Effector memory CD4-positive, alpha-beta T cell (primary cell): ENCODE data around the gene CLEC16A.

Source experiments
- DNase-seq, 3 donors: peaks; one replicate each; pipeline ENCODE4 v3.0.0-alpha.2; 2020
- H3K27ac ChIP-seq: 2 replicates; pipeline ENCODE4 v1.7.0; 2013; ENCODE audit warnings: mild to moderate bottlenecking, low read length, moderate library complexity; ENCODE audit not compliant: insufficient read depth, poor library complexity, severe bottlenecking
- H3K27me3 ChIP-seq: replicated peaks from 2 replicates; pipeline ENCODE4 v1.7.0; 2013; ENCODE audit warnings: mild to moderate bottlenecking, low read length; ENCODE audit not compliant: insufficient read depth, control insufficient read depth, poor library complexity, severe bottlenecking
- H3K36me3 ChIP-seq: 2 replicates; pipeline ENCODE4 v1.7.0; 2013; ENCODE audit warnings: mild to moderate bottlenecking, low read length, moderate library complexity; ENCODE audit not compliant: control insufficient read depth, insufficient read depth
- H3K4me1 ChIP-seq: 2 replicates; pipeline ENCODE4 v1.7.0; 2013; ENCODE audit warnings: low read length, mild to moderate bottlenecking; ENCODE audit not compliant: control insufficient read depth, insufficient read depth, poor library complexity, severe bottlenecking
- H3K4me3 ChIP-seq: 2 replicates; pipeline ENCODE4 v1.7.0; 2013; ENCODE audit warnings: low read length, low read depth, mild to moderate bottlenecking; ENCODE audit not compliant: insufficient read depth, poor library complexity, severe bottlenecking
- H3K9me3 ChIP-seq: 2 replicates; pipeline ENCODE4 v1.7.0; 2013; ENCODE audit warnings: mild to moderate bottlenecking, low read length, moderate library complexity; ENCODE audit not compliant: control insufficient read depth

CLEC16A gene

DNA sequence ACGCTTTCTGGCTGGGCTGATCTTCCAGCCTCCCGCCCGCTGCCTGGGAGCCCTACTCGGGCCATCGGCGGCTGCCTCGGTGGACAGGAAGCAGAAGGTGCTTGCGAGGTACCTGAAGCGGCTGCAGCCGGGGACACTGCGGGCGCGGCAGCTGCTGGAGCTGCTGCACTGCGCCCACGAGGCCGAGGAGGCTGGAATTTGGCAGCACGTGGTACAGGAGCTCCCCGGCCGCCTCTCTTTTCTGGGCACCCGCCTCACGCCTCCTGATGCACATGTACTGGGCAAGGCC is 36.7 kb upstream of the CLEC16A start:
- Histone ChIP-seq H3K9me3 (no peaks in the 10 kb centered on the region), H3K4me3 (no peak overlapping the region), H3K36me3 (no peaks in the 10 kb centered on the region), H3K27ac (no peak overlapping the region), H3K27me3 (no peaks in the 10 kb centered on the region), H3K4me1 (no peaks in the 10 kb centered on the region)
- no peak for DNase-seq

- Histone ChIP-seq H3K27ac (no peak overlapping the region), H3K27me3 (no peaks in the 10 kb centered on the region), H3K4me1 (no peaks in the 10 kb centered on the region), H3K9me3 (no peaks in the 10 kb centered on the region), H3K4me3 (no peak overlapping the region), H3K36me3 (no peaks in the 10 kb centered on the region)
- no peak for DNase-seq
Measured at GRCh38 chr16:10911267-10911666, 33.1 kb upstream of the CLEC16A start.

- H3K9me3 ChIP-seq = no peaks in the 10 kb centered on the region
- H3K27me3 ChIP-seq = no peaks in the 10 kb centered on the region
- no peak overlapping the region for H3K27ac ChIP-seq
- peaks cover 3% of the 10 kb centered on the region for H3K4me1 ChIP-seq
- no peak for DNase-seq
- H3K36me3 ChIP-seq = no peaks in the 10 kb centered on the region
- no peak overlapping the region for H3K4me3 ChIP-seq
Measured at GRCh38 chr16:10916534-10916933, 27.8 kb upstream of the CLEC16A start.

DNA sequence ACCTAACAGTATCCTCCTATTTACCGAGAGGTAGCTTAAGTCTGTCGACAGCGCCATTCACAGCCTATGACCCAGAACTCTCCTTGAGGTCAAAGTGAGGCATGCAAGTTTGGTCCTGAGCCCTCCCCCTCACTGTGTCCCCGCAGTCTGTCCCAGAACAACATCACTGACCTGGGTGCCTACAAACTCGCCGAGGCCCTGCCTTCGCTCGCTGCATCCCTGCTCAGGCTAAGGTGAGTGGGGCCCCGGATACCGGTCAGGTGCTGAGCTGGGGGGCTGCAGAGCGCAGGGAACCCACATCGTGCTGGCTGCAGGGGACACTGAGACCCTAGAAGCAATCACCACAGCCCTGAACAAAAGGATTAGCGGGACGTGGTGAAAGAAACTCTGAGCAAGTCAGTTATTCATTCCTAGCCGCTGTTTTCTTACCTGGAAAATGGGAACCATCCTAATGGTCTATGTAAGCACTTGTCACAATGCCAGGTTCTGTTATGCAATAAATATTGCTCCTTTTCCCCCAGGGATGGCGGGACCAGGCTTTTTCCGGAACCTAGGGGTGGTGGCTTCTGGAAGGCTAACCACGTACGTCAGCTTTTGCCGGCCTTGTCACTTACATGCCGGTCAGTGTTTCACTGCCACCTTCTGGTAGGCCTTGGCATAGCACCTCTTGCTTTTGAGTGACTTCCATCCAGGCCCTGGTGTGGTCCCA is 25.9 kb upstream of the CLEC16A start:
- no peak overlapping the region for H3K4me3 ChIP-seq
- no peaks in the 10 kb centered on the region for H3K36me3 ChIP-seq
- H3K27me3 ChIP-seq = no peaks in the 10 kb centered on the region
- H3K27ac ChIP-seq = no peak overlapping the region
- H3K4me1 ChIP-seq = peaks cover 3% of the 10 kb centered on the region
- H3K9me3 ChIP-seq = no peaks in the 10 kb centered on the region
- DNase-seq = peak; percentile 39 to 63 (median 45)

- Histone ChIP-seq H3K4me3 (no peak overlapping the region), H3K27me3 (no peaks in the 10 kb centered on the region), H3K36me3 (no peaks in the 10 kb centered on the region)
Measured at GRCh38 chr16:10919003-10919351, 25.4 kb upstream of the CLEC16A start.

DNA sequence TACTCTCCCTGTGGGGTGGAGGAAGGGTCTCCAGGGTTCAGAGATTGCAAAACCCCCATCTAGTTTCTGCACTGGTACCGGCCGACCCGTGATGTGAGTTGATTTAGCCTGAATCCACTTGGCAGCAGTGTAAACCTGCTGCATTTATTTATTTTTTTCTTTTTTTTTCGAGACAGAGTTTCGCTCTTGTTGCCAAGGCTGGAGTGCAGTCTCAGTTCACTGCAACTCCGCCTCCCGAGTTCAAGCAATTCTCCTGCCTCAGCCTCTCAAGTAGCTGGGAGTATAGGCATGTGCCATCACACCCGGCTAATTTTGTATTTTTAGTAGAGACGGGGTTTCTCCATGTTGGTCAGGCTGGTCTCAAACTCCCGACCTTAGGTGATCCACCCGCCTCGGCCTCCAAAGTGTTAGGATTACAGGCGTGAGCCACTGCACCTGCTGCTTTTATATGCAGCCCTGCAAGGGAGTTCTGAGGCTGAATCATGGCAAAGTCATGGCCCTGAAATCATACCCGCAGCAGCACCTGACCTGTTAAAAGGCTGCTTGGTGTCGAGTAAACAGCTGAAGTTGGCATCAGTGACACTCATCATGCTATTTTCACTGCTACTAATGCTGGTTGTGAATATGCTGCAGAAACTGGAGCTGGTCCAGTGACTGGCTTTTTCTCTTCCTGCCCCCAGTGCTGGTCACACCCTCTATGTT is 23.5 kb upstream of the CLEC16A start:
- no peaks in the 10 kb centered on the region for H3K27me3 ChIP-seq
- DNase-seq = no peak
- H3K36me3 ChIP-seq = peaks cover 1% of the 10 kb centered on the region
- no peaks in the 10 kb centered on the region for H3K9me3 ChIP-seq
- H3K4me3 ChIP-seq = no peak overlapping the region
- H3K4me1 ChIP-seq = peaks cover 3% of the 10 kb centered on the region
- no peak overlapping the region for H3K27ac ChIP-seq

More at GRCh38 chr16:10919003-10919351, 25.4 kb upstream of the CLEC16A start:
- H3K4me1 ChIP-seq = peaks cover 3% of the 10 kb centered on the region
- H3K9me3 ChIP-seq = no peaks in the 10 kb centered on the region
- no peak overlapping the region for H3K27ac ChIP-seq
- DNase-seq = no peak

DNA sequence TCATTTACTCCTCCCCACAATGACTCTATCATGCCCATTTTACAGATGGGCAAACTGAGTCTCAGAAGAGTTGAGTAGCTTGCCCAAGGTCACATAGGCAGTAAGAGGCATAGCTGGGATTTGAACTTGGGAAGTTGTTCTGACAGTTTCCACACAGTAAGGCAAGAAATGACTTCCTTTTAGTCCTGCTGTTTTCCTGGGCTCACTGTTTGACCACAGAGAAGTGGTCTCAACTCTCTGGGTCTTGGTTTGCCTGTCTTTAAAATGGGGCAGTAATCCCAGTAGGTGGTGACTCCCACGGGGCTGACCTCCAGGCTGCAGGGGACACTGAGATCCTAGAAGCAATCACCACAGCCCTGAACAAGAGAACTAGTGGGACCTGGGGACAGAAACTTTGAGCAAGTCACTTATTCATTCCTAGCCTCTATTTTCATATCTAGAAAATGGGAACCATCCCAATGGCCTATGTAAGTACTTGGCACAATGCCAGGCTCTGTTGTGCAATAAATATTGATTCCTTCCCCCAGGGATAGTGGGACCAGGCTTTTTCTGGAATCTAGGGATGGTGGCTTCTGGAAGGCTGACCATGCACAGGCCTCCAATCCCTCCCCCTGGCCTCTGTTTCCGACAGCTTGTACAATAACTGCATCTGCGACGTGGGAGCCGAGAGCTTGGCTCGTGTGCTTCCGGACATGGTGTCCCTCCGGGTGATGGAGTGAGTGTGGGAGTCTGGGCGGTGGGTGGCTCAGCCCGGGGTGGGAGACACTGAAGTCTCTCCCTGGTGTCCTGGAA is 22.6 kb upstream of the CLEC16A start:
- Histone ChIP-seq H3K36me3 (peaks cover 6% of the 10 kb centered on the region), H3K4me1 (peaks cover 3% of the 10 kb centered on the region), H3K4me3 (no peak overlapping the region), H3K27me3 (no peaks in the 10 kb centered on the region), H3K27ac (no peak overlapping the region), H3K9me3 (no peaks in the 10 kb centered on the region)
- no peak for DNase-seq

GRCh38 chr16:10922328-10923145 is 21.8 kb upstream of the CLEC16A start:
- no peak for DNase-seq
- H3K4me3 ChIP-seq = no peak overlapping the region
- H3K36me3 ChIP-seq = peaks cover 15% of the 10 kb centered on the region
- no peaks in the 10 kb centered on the region for H3K9me3 ChIP-seq
- no peaks in the 10 kb centered on the region for H3K27me3 ChIP-seq
- H3K4me1 ChIP-seq = peaks cover 3% of the 10 kb centered on the region
- no peak overlapping the region for H3K27ac ChIP-seq

- Histone ChIP-seq H3K27me3 (no peaks in the 10 kb centered on the region), H3K4me1 (peaks cover 3% of the 10 kb centered on the region), H3K9me3 (no peaks in the 10 kb centered on the region), H3K36me3 (peaks cover 16% of the 10 kb centered on the region), H3K27ac (no peak overlapping the region), H3K4me3 (no peak overlapping the region)
- no peak for DNase-seq
Measured at GRCh38 chr16:10923146-10923649, 21.2 kb upstream of the CLEC16A start.
